ENCODE results near the gene TMEM178B. TPM values are rescaled to one million over a fixed set of nuclear protein-coding genes. Genes with fewer than 3 reads are reported as not detected.

TMEM178B gene
- total and polyA plus RNA-seq, 7 donors = 0.13 to 4.8 (median 1.6) TPM

- Histone ChIP-seq H3K9me3 (no peaks in the 10 kb centered on the region), H3K27ac (no peak overlapping the region), H3K4me3 (no peak overlapping the region), H3K4me1 (no peaks in the 10 kb centered on the region), H3K27me3 (ENCODE audit: insufficient read depth in 3 of 3, low read length in 2 of 3) (no peaks in the 10 kb centered on the region), H3K36me3 (ENCODE audit: insufficient read depth in 1 of 2, low read depth in 1 of 2) (no peaks in the 10 kb centered on the region)
- ATAC-seq (no peak), DNase-seq (no peak)
- no peak for TF ChIP-seq CTCF (IDR thresholded peaks at IDR 0.05)
- WGBS, 3 donors = 37 to 48% (median 40%) methylated on average over 6 of the region's 6 CpGs
- intact Hi-C loops (cut with DNase I) = no loop called here
Observed at GRCh38 chr7:141154131-141154732, 80.4 kb downstream of the TMEM178B start.

- Histone ChIP-seq H3K4me1 (no peaks in the 10 kb centered on the region), H3K27me3 (ENCODE audit: insufficient read depth in 3 of 3, low read length in 2 of 3) (no peaks in the 10 kb centered on the region), H3K36me3 (ENCODE audit: insufficient read depth in 1 of 2, low read depth in 1 of 2) (no peaks in the 10 kb centered on the region), H3K9me3 (no peaks in the 10 kb centered on the region), H3K27ac (no peak overlapping the region), H3K4me3 (no peak overlapping the region)
- no peak for DNase-seq
- intact Hi-C loops (cut with DNase I) = no loop called here
- no peak for TF ChIP-seq CTCF (IDR thresholded peaks at IDR 0.05)
- no peak for ATAC-seq
- WGBS, 3 donors = 43 to 50% (median 50%) methylated on average over 4 of the region's 4 CpGs
Observed at GRCh38 chr7:141156407-141156806, 82.5 kb downstream of the TMEM178B start.

DNA sequence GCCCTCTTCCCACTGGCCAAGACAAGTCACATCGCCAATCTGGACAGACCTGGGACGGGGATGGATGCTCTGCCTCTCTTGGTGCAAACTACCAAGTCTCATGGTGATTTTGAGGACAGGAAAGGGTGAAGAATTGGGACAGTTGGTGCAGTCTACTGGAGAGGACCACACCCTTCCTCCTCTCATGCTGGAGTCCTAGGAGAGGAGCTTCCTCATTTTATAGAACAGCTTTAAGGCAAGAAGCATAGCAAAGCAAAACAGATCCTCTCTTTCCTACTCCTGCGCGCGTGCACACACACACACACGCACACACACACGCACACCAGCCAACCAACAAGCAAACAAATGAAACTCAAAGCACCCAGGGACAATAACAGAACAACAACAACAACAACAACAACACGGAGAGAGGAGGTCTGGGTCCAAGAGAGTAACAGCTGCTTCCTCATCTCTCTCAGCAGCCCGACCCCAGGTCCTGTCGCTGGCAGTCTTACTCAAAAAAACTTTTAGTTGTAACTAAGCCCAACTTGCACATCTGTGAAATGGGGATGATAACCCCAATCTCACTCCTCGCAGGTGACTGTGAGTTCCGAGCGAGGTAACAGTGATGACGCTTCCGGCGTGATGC, 83.4 kb downstream of the TMEM178B start:
- TF ChIP-seq CTCF (IDR thresholded peaks at IDR 0.05) = no peak
- Histone ChIP-seq H3K9me3 (no peaks in the 10 kb centered on the region), H3K4me1 (no peaks in the 10 kb centered on the region), H3K27ac (no peak overlapping the region), H3K36me3 (ENCODE audit: insufficient read depth in 1 of 2, low read depth in 1 of 2) (no peaks in the 10 kb centered on the region), H3K27me3 (ENCODE audit: insufficient read depth in 3 of 3, low read length in 2 of 3) (no peaks in the 10 kb centered on the region), H3K4me3 (no peak overlapping the region)
- WGBS, 3 donors = 80 to 86% (median 85%) methylated on average over 16 of the region's 16 CpGs
- intact Hi-C loops (cut with DNase I) = no loop called here
- ATAC-seq (no peak), DNase-seq (no peak)

DNA sequence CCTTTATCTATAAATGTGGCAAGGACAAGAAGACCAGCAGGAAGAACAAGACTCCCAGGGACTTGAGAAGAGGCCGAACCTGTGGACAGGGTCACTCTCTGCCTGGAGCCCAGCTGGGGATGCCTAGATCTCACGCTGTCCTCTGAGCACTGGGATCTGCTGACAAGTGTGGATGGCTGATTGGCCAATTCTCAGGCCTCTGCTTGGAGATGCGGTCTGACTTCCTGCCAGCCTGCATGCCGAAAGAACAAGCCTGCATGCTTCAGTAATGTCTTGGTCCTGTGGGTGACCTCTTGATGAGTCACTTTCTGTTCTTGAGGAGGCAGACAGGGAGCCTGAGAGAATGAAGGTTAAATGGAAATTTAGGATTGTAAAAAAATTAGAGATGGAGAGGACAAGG, 84.7 kb downstream of the TMEM178B start:
- Histone ChIP-seq H3K36me3 (ENCODE audit: insufficient read depth in 1 of 2, low read depth in 1 of 2) (no peaks in the 10 kb centered on the region), H3K27ac (no peak overlapping the region), H3K27me3 (ENCODE audit: insufficient read depth in 3 of 3, low read length in 2 of 3) (no peaks in the 10 kb centered on the region), H3K4me1 (no peaks in the 10 kb centered on the region), H3K4me3 (no peak overlapping the region), H3K9me3 (peaks cover 3% of the 10 kb centered on the region)
- DNase-seq (peak; percentile 67 to 81), ATAC-seq (peak; percentile 80 to 85 (median 82))
- 41 to 58% (median 45%) methylated on average over 4 of the region's 4 CpGs for WGBS, 3 donors
- TF ChIP-seq CTCF (IDR thresholded peaks at IDR 0.05) = no peak
- intact Hi-C loops (cut with DNase I) = no loop called here

Data from psoas muscle (tissue), 8 donors.